ENCODE results near the gene WDR49. TPM values are rescaled to one million over a fixed set of nuclear protein-coding genes. Genes with fewer than 3 reads are reported as not detected.

WDR49 gene
- total RNA-seq, 4 donors from 2014 or later = not detected

GRCh38 chr3:167559924-167560323 lies 93.8 kb downstream of the WDR49 start:
- Histone ChIP-seq H3K4me1 (no peaks in the 10 kb centered on the region), H3K27ac (no peak overlapping the region), H3K27me3 (no peaks in the 10 kb centered on the region), H3K9me3 (no peaks in the 10 kb centered on the region), H3K36me3 (no peaks in the 10 kb centered on the region), H3K4me3 (no peak overlapping the region)
- TF ChIP-seq POLR2A (IDR thresholded peaks at IDR 0.05) = no peak
- TF ChIP-seq, protein P1, sequence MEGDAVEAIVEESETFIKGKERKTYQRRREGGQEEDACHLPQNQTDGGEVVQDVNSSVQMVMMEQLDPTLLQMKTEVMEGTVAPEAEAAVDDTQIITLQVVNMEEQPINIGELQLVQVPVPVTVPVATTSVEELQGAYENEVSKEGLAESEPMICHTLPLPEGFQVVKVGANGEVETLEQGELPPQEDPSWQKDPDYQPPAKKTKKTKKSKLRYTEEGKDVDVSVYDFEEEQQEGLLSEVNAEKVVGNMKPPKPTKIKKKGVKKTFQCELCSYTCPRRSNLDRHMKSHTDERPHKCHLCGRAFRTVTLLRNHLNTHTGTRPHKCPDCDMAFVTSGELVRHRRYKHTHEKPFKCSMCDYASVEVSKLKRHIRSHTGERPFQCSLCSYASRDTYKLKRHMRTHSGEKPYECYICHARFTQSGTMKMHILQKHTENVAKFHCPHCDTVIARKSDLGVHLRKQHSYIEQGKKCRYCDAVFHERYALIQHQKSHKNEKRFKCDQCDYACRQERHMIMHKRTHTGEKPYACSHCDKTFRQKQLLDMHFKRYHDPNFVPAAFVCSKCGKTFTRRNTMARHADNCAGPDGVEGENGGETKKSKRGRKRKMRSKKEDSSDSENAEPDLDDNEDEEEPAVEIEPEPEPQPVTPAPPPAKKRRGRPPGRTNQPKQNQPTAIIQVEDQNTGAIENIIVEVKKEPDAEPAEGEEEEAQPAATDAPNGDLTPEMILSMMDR (IDR thresholded peaks at IDR 0.05) = no peak
- no peak for TF ChIP-seq POLR2AphosphoS5 (IDR thresholded peaks at IDR 0.05)
- no peak for TF ChIP-seq EP300 (IDR thresholded peaks at IDR 0.05)
- DNase-seq (ENCODE audit: low spot score in 2 of 2) = no peak
- WGBS = 91% methylated on average over 4 of the region's 4 CpGs

DNA sequence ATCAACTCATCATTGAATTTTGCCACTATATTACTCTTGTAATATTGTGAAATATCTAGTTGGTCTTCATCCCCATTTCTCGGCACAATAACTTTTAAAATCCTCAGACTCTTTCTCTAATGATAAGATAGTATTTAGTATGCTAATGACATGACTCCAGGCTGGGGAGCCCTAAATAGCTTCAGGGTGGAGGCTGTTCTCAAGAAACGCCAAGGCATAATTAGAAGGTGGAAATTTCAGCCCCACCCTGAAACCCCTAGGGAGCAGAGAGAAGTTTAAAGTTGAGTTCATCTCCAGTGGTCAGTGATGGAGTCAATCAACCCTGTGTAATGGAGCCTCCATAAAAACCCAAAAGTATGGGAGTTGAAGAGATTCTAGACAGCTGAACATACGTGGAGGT lies 98.8 kb downstream of the WDR49 start:
- Histone ChIP-seq H3K9me3 (no peaks in the 10 kb centered on the region), H3K27ac (no peak overlapping the region), H3K36me3 (no peaks in the 10 kb centered on the region), H3K27me3 (no peaks in the 10 kb centered on the region), H3K4me3 (no peak overlapping the region), H3K4me1 (no peaks in the 10 kb centered on the region)
- no peak for DNase-seq (ENCODE audit: low spot score in 2 of 2)
- no peak for TF ChIP-seq POLR2AphosphoS5 (IDR thresholded peaks at IDR 0.05)
- TF ChIP-seq, protein P1 (IDR thresholded peaks at IDR 0.05) = no peak
- TF ChIP-seq POLR2A (IDR thresholded peaks at IDR 0.05) = no peak
- no peak for TF ChIP-seq EP300 (IDR thresholded peaks at IDR 0.05)
- 52% methylated on average over 3 of the region's 3 CpGs for WGBS

DNA sequence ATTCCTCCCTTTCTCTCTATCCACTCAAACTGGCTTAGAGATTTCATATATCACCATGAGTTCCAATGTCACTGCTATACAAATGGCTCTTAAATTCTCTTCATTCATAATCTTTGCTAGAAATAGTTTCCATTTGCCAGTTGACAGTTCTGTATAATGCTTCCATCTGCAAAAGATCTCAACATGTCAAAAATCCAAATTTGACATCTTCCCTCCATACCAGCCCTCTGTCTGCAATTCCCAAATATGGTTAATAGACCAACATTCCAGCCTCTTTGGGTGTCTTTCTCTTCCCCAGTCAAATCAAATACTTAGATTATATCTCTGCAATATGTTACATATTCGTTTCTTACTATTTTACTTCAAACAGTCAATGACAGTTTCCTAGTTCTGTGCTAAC lies 115.7 kb downstream of the WDR49 start:
- 59% methylated on average over 1 of the region's 1 CpG for WGBS
- Histone ChIP-seq H3K27ac (no peak overlapping the region), H3K4me3 (no peak overlapping the region), H3K9me3 (no peaks in the 10 kb centered on the region), H3K27me3 (no peaks in the 10 kb centered on the region), H3K36me3 (no peaks in the 10 kb centered on the region), H3K4me1 (no peaks in the 10 kb centered on the region)
- TF ChIP-seq POLR2A (IDR thresholded peaks at IDR 0.05) = no peak
- no peak for TF ChIP-seq POLR2AphosphoS5 (IDR thresholded peaks at IDR 0.05)
- TF ChIP-seq, protein P1 (IDR thresholded peaks at IDR 0.05) = no peak
- no peak for TF ChIP-seq EP300 (IDR thresholded peaks at IDR 0.05)
- DNase-seq (ENCODE audit: low spot score in 2 of 2) = no peak

DNA sequence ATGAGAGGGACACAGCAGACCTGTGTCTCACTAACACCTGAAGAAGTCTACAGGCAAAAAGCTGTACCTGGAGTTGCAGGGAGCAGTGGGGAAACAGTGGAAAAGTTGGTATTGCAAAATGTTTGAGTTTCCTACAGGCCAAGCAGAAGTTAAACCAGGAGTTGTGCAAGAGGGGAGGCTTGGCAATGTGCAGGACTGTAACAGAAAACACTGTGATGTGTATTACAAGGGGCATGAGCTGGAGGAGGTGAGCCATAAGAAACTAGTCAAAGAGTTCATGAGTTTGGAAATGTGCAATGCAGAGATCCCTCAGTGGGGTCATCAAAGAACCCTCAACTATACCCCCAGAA lies 132.8 kb downstream of the WDR49 start:
- no peaks in the 10 kb centered on the region for H3K9me3 ChIP-seq
- H3K27ac ChIP-seq = no peak overlapping the region
- H3K4me3 ChIP-seq = no peak overlapping the region
- no peak for DNase-seq (ENCODE audit: low spot score in 2 of 2)
- no peaks in the 10 kb centered on the region for H3K4me1 ChIP-seq
- H3K36me3 ChIP-seq = no peaks in the 10 kb centered on the region
- no peaks in the 10 kb centered on the region for H3K27me3 ChIP-seq
- TF ChIP-seq, protein P1 (IDR thresholded peaks at IDR 0.05) = no peak
- no peak for TF ChIP-seq POLR2A (IDR thresholded peaks at IDR 0.05)
- no peak for TF ChIP-seq EP300 (IDR thresholded peaks at IDR 0.05)
- no peak for TF ChIP-seq POLR2AphosphoS5 (IDR thresholded peaks at IDR 0.05)

DNA sequence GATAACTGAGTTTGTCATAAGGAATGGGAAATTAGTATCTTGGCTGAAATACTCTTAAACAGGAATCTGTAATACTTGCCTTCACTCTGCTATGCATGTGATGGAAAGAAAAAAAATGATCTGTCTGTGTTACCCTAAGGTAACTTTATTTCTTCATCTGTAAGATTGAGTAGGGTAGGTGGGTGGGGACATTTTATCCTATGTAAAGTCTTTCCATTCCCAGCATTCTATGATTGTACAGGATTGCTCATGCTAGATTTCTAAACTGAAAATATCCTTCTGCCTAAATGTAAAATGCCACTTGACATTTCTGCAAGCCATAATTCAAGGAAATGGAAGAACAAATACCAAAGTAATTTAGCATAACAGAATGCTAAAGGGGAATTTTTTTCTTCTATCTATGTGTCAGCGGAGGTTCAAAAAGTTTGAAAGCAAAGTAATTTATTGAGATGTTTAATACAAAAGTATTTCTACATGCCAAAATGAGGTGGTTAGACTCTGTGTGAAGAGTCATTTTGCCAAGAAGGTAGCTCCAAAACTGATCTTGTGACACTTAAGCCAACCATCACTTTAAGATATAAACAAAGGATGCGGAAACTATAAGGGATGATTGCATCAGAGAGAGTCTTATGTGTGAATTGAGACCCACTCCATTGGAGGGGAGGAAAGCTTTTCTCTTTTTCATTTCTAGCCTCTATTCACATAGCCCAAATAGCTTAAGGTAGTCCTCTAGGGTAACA lies 133.3 kb downstream of the WDR49 start:
- H3K4me1 ChIP-seq = no peaks in the 10 kb centered on the region
- H3K27ac ChIP-seq = no peak overlapping the region
- H3K9me3 ChIP-seq = no peaks in the 10 kb centered on the region
- DNase-seq (ENCODE audit: low spot score in 2 of 2) = no peak
- H3K4me3 ChIP-seq = no peak overlapping the region
- no peaks in the 10 kb centered on the region for H3K27me3 ChIP-seq
- TF ChIP-seq EP300 (IDR thresholded peaks at IDR 0.05) (no peak), POLR2A (IDR thresholded peaks at IDR 0.05) (no peak), POLR2AphosphoS5 (IDR thresholded peaks at IDR 0.05) (no peak)
- TF ChIP-seq, protein P1 (IDR thresholded peaks at IDR 0.05) = no peak
- WGBS = 80% methylated on average over 2 of the region's 2 CpGs
- no peaks in the 10 kb centered on the region for H3K36me3 ChIP-seq

Data from suprapubic skin (tissue), 4 donors.